Activated naive CD4-positive, alpha-beta T cell treated with anti-CD3 and anti-CD28 coated beads, Interleukin-2, amount 50 U/mL, for 72 hours (primary cell): Measurements from ENCODE around the gene HJURP. TPM values are rescaled to one million over a fixed set of nuclear protein-coding genes. Genes with fewer than 3 reads are reported as not detected.

ENCODE experiments used
- ATAC-seq, 2 donors: fragments of 150-1000 bp; cut with Tn5 transposase; 2 replicates each; pipeline ENCODE4 v1.10.0; 2021; ENCODE audit warnings: mild to moderate bottlenecking in 2 of 2, moderate library complexity in 2 of 2
- DNase-seq, 2 donors: peaks; one replicate each; pipeline ENCODE4 v3.0.0; 2021 to 2022; ENCODE audit warnings: low spot score in 2 of 2
- H3K27ac Mint-ChIP-seq, 2 donors: one replicate each; pipeline ENCODE4 v1.8.0; 2022; ENCODE audit warnings: mild to moderate bottlenecking in 2 of 2, mixed read lengths in 2 of 2
- H3K36me3 Mint-ChIP-seq, 2 donors: one replicate each; pipeline ENCODE4 v1.8.0; 2022; ENCODE audit warnings: mixed read lengths in 2 of 2
- H3K9me3 Mint-ChIP-seq, 2 donors: one replicate each; pipeline ENCODE4 v1.8.0; 2022; ENCODE audit warnings: mixed read lengths in 2 of 2
- total RNA-seq, 2 donors: library from RNA; stranded (reverse); gene quantifications; one replicate each; pipeline ENCODE4 v1.2.3, GENCODE V29; 2022

The HJURP gene
- total RNA-seq, 2 donors from 2014 or later, result 77.3 to 195 TPM

DNA sequence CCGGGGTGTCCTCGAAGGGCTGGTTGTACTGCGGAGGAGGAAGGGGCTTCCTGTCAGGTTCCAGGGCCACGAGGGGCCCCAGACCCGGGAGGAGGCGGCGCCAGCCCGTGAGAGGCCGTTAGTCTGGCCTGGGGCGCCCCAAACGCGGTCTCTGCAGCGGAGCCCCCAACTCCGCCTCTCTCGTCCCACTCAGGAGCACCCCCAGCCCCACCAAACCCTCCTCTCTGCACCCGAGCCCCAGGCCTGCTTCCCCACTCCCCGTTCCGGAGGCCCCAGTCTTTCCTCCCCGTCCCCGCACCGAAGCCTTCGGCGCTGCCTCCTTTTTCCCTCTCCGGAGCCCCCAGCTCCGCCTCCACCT lies 473 bp downstream of the HJURP start:
- H3K9me3 Mint-ChIP-seq, result no peaks in the 10 kb centered on the region
- H3K27ac Mint-ChIP-seq, result peak overlapping the region; percentile 90 to 95
- H3K36me3 Mint-ChIP-seq, result peaks cover 40 to 48% of the 10 kb centered on the region in 2 donors
- ATAC-seq (no peak), DNase-seq (no peak)

DNA sequence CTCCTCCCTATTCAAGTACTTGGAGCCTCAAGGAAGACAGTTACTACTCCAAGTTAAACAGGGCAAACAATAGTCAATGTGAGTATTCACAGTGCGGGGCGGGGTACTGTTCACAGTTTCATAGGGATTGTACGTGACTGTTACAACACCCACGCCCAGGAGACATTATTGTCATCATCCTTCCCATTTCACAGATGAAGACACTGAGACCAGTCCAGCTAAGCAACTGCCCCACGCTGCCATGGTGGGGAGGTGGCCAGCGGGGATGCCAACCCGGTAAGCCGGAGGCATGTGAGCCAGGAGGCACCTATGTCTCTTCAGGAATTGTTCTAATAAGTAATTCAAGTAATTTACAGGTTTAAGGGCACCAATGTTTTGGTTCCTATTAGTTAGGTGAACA lies 982 bp downstream of the HJURP start:
- peaks cover 45 to 53% of the 10 kb centered on the region in 2 donors for H3K36me3 Mint-ChIP-seq
- DNase-seq, result no peak
- peak overlapping the region; percentile 77 to 90 for H3K27ac Mint-ChIP-seq
- no peaks in the 10 kb centered on the region for H3K9me3 Mint-ChIP-seq
- no peak for ATAC-seq

DNA sequence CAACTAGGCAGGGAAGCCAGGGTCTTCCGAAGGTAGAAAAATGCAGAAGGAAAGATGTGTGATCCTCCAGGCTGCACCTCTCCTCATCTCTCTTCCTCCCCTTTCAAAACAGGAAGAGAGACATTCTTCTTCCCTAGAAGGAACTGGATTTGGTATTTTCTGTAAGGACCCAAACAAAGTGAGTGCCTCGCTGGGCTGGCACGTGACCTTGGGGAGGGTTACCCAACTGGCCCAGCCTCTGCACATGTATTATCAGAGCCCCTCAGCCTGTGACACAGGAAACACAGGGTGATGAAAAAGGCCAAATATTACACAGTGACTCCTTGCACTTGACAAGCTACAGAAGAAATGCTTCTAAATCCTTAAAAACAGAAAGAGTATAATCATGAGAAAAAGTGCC lies 2.3 kb downstream of the HJURP start:
- no peak for DNase-seq
- ATAC-seq, result no peak
- peaks cover 52 to 63% of the 10 kb centered on the region in 2 donors for H3K36me3 Mint-ChIP-seq
- peak overlapping the region in 1 of 2 donors; percentile 90 for H3K27ac Mint-ChIP-seq
- no peaks in the 10 kb centered on the region for H3K9me3 Mint-ChIP-seq

DNA sequence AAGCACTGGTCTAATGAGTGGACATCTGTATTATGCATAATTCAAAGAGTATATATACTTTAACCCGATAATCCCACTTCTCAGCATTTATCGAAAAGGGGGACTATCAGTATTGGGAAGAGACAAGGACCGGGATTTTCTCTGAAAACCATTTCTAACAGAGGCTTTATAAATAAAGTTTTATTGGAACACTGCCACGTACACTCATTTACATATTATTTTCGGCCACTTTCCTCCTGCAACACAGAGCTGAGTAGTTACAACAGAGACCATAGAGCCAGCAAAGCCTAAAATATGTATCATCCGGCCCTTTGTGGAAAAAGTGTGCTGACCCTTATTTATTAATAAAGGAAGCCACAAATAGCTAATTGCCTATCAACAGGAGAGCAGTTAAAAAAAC lies 3.2 kb downstream of the HJURP start:
- H3K9me3 Mint-ChIP-seq, result no peaks in the 10 kb centered on the region
- DNase-seq (no peak), ATAC-seq (no peak)
- H3K36me3 Mint-ChIP-seq, result peaks cover 60 to 67% of the 10 kb centered on the region in 2 donors
- H3K27ac Mint-ChIP-seq, result no peak overlapping the region

DNA sequence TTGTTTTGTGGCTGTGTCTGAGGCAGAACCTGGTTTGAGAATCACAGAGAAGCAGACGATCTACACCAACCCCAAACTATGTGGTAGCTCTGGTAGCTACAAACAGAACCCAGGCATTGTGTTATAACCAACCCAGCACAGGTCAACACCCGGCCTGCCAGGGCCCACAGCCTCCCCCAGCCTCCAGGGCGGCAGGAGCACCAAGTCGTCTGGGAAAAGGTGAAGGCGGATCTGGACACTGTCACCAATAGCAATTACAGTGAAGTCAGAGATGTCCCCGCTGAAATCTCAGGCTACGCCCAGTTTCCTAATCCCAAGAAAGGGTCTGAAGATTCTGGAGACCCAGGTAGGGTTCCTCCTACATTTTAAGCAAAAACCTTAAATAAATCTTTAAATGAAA lies 3.6 kb downstream of the HJURP start:
- ATAC-seq (no peak), DNase-seq (no peak)
- H3K27ac Mint-ChIP-seq, result no peak overlapping the region
- H3K36me3 Mint-ChIP-seq, result peaks cover 60 to 67% of the 10 kb centered on the region in 2 donors
- H3K9me3 Mint-ChIP-seq, result no peaks in the 10 kb centered on the region

DNA sequence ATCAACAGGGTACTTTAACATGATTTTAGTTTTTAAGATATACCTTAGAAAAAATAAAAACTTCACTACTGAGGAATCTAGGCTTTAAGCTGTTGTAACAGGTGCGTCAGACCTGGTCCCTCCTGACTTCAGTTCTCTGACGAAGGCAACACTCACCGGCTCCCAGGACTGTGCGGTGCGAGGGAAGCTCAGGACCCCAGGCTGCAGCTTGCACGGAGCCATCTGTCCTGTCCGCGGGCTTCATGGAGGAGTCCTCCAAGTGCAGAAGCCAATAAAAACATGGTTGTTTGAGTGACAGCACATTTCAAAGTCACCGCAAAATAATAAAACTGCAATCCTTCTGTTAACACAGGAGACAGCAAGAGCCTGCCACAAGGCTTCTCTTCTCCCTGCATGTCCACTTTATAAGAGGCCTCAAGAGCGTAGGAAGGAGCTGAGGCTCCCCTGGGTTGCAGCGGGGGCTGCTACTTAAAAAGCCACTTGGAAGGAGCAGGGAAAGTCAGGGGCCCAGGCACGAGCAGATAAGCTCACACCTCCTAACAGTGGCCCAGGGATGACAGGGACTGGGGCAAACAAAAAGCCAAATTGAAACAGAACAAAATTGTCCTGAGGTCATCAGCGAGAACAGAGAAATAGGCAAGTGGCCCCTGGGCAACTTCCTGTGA lies 4.6 kb downstream of the HJURP start:
- H3K36me3 Mint-ChIP-seq, result peaks cover 66 to 68% of the 10 kb centered on the region in 2 donors
- peak overlapping the region in 1 of 2 donors; percentile 50 for H3K27ac Mint-ChIP-seq
- H3K9me3 Mint-ChIP-seq, result no peaks in the 10 kb centered on the region
- DNase-seq, result no peak
- ATAC-seq, result no peak

DNA sequence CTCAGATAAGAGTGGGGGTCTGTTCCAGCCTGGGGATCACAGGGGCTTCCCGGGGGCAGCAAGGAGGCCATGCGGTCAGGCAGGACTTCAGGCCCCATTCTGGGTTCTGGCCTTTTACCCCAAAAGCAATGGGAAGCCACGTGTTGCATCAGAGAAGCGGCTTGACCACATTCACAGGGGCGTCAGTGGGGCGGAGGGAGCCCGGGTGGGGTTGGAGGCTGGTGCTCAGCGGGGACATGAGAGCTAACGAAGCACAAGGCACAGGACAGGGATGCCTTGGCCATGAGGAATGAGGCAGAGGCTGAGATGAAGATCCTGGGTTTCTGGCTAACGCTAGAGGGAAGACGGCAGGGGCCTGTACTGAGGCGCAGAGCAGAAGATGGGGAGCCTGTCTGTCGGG lies 6.1 kb downstream of the HJURP start:
- H3K36me3 Mint-ChIP-seq, result peaks cover 70% of the 10 kb centered on the region in 2 donors
- peak overlapping the region; percentile 44 to 85 for H3K27ac Mint-ChIP-seq
- no peaks in the 10 kb centered on the region for H3K9me3 Mint-ChIP-seq
- DNase-seq, result no peak
- no peak for ATAC-seq

DNA sequence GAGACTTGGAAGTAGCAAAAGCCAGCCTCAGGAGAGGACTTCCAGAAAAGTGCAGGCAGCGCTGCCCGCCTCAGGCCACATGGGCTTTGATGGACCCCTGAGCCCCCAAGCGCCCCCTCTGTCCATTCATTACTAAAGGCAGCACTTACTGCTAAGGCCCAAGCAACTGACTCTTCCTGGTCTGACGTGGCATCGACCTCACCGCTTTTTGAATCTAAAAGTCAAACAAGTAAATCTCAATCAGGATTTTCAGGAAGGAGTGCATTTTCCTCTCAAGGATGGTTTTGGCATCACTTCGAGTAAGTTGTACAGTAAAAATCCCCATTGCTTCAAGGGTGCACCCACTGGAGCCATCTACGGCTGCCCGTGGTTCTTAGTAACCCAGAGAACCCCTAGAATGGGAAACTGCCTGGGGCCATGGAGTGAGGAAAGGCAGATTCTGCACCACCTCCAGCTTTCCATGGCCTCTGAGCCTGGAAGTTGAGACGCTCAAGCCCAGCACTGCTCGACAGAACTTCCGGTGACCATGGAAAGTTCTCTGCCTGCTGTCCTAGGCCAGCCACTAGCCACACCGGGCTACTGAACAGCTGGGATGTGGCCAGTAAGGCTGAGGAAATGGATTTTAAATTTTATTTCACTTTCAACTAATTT lies 7.0 kb downstream of the HJURP start:
- H3K27ac Mint-ChIP-seq, result no peak overlapping the region
- H3K9me3 Mint-ChIP-seq, result no peaks in the 10 kb centered on the region
- ATAC-seq (no peak), DNase-seq (no peak)
- peaks cover 68 to 70% of the 10 kb centered on the region in 2 donors for H3K36me3 Mint-ChIP-seq

DNA sequence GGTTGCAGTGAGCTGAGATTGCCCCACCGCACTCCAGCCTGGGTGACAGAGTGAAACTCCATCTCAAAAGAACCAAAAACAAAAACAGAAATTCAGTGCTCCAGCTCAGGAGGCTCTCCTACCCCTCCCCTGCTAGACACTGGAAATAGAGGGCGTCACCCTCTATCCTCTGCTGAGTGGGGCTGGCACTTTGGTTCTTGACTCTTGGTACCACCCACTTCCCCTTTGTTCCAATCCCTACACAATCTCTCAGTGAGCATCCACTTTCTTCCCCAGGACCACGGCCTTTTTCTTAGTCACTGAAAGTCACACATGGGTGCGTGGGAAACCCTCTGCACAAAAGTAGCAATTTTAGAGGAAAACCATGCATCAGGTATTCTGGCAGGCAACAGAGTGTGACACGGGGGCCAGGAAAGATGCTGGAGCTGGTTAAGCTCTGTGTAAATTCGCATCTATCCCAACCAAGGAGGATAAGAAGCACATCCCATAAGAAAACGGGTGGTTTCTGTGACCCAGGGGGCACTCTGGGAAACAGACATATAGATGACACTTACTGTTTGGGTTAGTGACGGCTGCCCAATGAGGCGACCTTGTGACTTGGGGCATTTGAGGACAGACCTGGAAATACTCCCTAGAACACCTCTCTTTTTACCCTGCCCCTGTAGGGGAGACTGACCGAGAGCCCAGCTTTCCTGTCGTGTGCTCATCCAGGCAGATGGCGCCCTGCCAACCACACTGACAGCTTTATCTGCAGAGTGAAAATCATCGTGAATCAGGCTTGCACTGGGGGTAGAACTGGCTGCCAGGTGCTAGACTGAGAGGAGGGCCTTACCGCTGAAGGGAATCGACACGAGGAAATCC lies 7.7 kb downstream of the HJURP start:
- Mint-ChIP-seq H3K27ac (no peak overlapping the region), H3K9me3 (no peaks in the 10 kb centered on the region), H3K36me3 (peaks cover 67 to 68% of the 10 kb centered on the region in 2 donors)
- DNase-seq, result no peak
- ATAC-seq, result peak in 1 of 2 donors; percentile 36

DNA sequence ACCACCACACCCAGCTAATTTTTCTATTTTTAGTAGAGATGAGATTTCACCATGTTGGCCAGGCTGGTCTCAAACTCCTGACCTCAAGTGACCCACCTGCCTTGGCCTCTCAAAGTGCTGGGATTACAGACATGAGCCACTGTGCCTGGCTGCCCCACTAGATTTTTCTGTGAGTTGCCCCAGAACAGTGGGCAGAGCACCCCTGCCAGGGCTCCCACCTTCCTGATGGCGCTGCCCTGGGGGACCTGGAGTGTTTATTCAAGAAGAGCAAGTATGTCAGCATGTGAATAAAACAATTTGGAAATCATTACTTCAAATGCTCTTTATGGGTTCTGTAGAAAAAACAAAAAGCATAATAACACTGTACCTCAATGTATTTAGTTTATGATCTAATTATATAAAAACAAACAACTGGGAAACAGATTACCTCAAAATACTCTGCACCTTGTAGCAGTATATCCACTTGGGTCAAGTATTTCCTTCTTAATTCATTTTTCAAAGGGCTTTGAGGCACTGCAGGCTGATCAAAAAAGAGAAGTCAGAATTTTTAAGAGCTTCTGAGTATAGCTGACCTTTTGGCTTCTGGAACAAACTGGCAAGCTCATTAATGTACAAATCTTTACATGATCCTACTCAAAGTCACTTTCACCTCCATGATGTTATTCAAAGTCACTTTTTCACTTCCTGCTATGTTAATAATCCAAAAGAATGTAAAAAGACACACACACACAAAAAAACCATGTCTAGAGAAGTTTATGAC lies 8.9 kb downstream of the HJURP start:
- no peak for DNase-seq
- H3K27ac Mint-ChIP-seq, result peak overlapping the region in 1 of 2 donors; percentile 14

DNA sequence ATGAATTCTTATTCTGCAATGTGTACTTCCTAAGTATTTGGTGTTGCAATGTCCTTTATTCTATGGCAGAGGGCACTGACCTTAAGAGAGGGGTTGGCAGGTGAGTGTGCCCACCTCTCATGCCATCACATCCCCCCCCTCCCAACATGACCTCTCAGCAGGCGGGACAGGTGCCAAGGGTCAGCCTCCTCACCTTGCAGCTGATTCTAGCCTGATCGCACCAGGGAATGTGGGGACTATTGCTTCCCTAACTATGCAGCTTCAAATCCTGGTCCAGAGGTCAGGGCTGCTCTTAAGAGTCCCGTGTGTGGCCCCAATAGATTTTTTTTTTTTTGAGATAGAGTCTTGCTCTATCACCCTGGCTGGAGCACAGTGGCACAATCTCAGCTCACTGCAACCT lies 9.5 kb downstream of the HJURP start:
- no peak for DNase-seq
- peaks cover 79 to 80% of the 10 kb centered on the region in 2 donors for H3K36me3 Mint-ChIP-seq
- no peaks in the 10 kb centered on the region for H3K9me3 Mint-ChIP-seq
- H3K27ac Mint-ChIP-seq, result no peak overlapping the region
- no peak for ATAC-seq

More for the DNA sequence above, 8.9 kb downstream of the HJURP start:
- H3K9me3 Mint-ChIP-seq, result no peaks in the 10 kb centered on the region
- ATAC-seq, result no peak
- H3K36me3 Mint-ChIP-seq, result peaks cover 73 to 78% of the 10 kb centered on the region in 2 donors

DNA sequence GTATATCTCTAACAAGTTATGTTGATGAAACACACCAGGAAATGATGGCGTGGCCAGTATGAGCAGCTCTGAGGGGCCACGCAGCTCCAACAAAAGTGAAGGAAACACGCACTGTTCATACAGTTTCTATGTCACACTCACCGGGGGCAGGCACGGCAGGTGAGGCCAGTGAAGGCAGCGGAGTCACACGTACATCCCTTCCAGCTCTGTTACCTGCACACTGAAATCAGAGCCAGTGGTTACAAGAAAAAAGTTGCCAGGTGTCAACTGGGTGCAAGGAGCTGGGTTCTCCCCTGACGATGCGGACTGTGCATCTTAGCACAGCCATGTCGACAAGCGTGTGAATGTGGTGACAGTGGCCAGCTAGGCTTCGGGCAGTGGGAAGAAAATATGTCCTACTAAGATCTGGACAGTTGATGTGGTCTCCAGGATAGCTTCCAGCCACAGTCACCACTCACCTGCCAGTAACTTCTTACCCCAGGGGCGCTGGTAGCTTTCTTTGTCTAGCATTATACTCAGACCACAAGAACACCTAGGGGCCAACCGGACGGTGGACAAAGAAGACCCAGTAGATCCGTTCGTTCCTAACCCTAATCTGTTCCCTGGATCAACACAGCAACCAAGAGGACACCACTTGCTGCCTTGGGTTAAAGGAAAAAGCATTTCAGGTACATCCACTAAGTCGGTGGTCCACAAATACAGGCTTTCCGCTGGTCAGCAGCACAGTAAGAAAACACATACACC lies 10.1 kb downstream of the HJURP start:
- Mint-ChIP-seq H3K9me3 (no peaks in the 10 kb centered on the region), H3K27ac (no peak overlapping the region), H3K36me3 (peaks cover 79 to 83% of the 10 kb centered on the region in 2 donors)
- DNase-seq, result no peak
- ATAC-seq, result no peak

DNA sequence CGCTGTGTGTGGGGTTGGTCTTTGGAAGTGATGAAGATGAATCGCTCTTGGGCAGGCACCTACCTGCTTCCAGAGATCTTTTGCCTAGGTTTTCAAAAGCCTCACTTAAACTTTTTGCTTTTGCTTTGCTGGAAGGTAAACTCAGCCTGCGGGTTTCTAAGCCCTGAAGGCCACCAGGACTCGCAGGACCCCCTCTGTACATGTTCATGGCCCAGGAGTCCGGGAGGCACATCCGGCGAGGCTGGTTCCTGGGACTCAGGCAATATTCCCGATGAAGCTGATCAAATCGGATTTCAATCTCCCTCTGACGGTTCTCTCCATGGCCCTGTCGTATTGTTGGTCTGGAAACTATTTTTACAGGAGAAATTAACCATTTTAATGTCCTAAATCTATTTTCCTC lies 13.2 kb downstream of the HJURP start:
- DNase-seq (no peak), ATAC-seq (no peak)
- peaks cover 83 to 90% of the 10 kb centered on the region in 2 donors for H3K36me3 Mint-ChIP-seq
- no peaks in the 10 kb centered on the region for H3K9me3 Mint-ChIP-seq
- H3K27ac Mint-ChIP-seq, result no peak overlapping the region

DNA sequence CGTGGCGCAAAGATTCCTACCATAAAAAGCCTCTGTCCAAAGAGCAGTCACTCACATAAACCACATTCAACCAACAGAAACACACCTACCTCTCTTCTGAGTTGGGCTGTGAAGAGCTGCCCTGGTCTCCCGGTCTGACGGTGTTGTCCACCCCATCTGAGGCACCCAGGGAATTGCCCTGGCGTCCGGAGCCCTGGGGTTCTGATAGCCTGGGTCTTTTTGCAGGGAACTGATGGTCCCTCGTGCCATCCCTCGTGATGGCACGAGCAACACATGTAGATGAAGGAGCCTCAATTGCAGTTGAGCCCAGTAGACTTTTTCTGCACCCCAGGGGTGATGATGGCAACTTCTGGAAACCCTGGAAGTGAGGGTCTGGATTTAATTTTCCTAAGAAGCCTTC lies 13.8 kb downstream of the HJURP start:
- Mint-ChIP-seq H3K36me3 (peaks cover 88 to 91% of the 10 kb centered on the region in 2 donors), H3K27ac (no peak overlapping the region), H3K9me3 (no peaks in the 10 kb centered on the region)
- DNase-seq, result no peak
- no peak for ATAC-seq

DNA sequence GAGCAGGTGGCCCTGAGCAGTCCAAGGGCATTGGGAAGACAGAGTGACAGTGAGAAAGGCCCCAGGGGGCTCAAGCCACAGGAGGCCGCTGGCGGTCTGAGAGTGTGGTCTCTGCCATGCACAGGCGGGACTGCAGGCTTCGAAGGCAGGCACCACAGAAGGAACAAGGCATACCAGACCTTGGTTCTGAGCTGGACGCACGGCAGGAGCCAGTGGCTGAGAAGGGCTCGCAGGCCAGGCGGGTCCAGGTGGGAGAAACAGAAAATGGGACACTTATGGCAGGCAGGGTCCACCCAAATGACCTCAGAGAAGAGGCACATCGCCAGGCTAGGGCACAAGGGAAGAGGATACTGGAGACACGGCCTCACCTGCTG lies 14.9 kb downstream of the HJURP start:
- peaks cover 82 to 89% of the 10 kb centered on the region in 2 donors for H3K36me3 Mint-ChIP-seq
- H3K9me3 Mint-ChIP-seq, result no peaks in the 10 kb centered on the region
- DNase-seq (no peak), ATAC-seq (peak in 1 of 2 donors; percentile 18)
- H3K27ac Mint-ChIP-seq, result peak overlapping the region; percentile 72 to 76
